Left cardiac atrium (tissue), 4 donors: ENCODE measurements around the gene SIK3. TPM values are rescaled to one million over a fixed set of nuclear protein-coding genes. Genes with fewer than 3 reads are reported as not detected.
"Not testable (repeated sequence)": the region's sequence is repeated elsewhere in the genome, so short reads cannot be mapped to it uniquely, and the experiment has no call there.

ENCODE experiments used
- ATAC-seq, 2 donors: fragments of 200-7000 bp; cut with Tn5 transposase; one replicate each; pipeline ENCODE4 v1.9.1; 2020; ENCODE audit warnings: mild to moderate bottlenecking in 2 of 2, moderate library complexity in 2 of 2
- DNase-seq: peaks from one replicate; pipeline ENCODE4 v3.0.0-alpha.2; 2020
- intact Hi-C, 2 donors: fragments of 100-400 bp; cut with DNase I; formaldehyde crosslinking; loops; one replicate each; pipeline versions ENCODE4 v1.14.1 to v1.15.1; 2022 to 2023
- total RNA-seq, 2 donors: library from RNA; stranded (reverse); fragmentation: NEBNext Ultra II Directional; extraction: Animal tissue kit (Norgen Biotek cat#: 25700); gene quantifications; one replicate each; pipeline ENCODE4 v1.2.1, GENCODE V29; 2021
- donor health status: DM: no; HTN: yes; CAD: no.
- donor health status: DM: no; HTN: yes; CAD: no; lungs with severe emphysema.
- donor health status: DM: yes; HTN: yes; CAD: no.
- donor health status: Dilated cardiomyopathy.

Gene SIK3
- total RNA-seq, 2 donors from 2014 or later: 22.4 to 36.9 TPM

DNA sequence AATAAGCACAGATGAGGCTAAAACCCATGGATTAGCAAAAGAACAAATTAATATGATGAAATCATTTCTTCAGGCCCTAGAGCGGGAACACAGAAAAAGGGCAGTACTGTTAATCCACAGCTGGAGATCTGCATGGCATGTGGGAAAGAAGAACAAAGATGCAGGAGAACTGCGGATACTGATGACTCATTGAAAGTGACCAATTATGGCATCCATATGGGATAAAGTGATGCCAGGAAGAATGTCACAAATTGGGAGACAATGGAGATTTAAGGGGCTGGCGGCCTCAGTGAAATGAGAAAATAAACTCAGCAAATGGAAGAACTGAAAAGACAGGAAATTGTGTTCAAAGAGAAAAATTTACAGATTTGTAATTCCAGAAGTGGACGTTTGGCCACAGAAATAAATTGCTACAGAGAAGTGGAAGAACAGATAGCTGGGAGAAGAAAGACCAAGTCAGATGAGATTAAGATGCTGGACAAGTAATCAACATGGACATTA is 39.4 kb downstream of the SIK3 start:
- DNase-seq (no peak), ATAC-seq (peak in 1 of 2 donors; percentile 24)
- intact Hi-C loops: no loop called here

DNA sequence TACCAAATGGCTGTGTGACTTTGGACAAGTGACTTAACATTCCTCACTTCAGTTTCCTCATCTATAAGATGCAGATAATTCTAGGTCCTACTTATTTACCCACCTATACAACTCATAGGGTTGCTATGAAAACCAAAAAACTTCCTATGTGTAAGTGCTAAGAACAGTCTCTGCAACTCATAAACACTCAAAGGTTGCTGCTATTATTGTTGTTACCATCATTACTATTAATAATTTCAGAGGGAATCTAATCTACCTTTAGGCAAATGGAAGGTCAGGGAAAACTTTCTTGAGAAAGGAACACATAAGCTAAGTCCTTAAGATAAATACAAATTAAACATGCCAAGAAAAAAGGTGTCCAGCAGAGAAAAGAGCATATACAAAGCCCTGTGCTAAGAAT is 40.5 kb downstream of the SIK3 start:
- DNase-seq (no peak), ATAC-seq (no peak)
- intact Hi-C loops: no loop called here

DNA sequence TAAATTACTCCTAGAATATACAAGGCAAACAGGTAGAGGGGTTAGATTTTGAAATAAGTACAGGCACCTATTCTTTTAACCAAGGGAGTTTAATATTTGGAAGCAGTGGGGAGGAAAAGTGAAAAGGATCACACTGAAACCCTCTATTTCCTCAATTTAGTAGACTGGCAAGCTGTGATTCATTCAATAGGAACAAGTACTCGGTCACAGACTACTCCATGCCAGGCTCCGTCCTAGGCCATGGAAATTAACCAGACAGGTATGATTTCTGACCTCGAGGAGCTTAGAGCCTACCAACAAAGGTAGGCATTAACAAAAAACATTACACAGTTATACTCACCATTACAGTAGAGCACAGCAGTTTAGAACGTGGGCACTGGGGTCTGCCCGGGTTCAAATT is 40.9 kb downstream of the SIK3 start:
- DNase-seq: no peak
- intact Hi-C loops: no loop called here
- ATAC-seq: no peak

- ATAC-seq (no peak), DNase-seq (no peak)
- intact Hi-C loops: no loop called here
These were observed 42.8 kb downstream of the SIK3 start for GRCh38 chr11:117055469-117055868.

DNA sequence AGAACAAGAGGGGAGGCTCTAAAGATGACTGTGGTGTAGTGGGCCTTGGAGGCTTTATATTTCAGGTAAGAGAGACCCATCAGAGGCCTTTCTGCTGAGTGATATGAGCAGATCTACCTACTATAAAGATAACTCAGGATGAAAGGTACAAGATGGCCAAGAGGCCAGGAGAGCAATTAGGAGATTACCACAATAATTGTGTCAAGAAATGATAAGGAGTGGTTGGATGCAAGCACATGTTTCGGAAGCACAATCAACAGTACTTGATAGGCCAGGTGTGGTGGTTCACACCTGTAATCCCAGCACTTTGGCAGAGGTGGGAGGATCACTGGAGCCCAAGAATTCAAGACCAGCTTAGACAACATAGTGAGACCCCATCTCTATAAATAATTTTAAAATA is 43.8 kb downstream of the SIK3 start:
- intact Hi-C loops: no loop called here
- no peak for ATAC-seq
- no peak for DNase-seq

DNA sequence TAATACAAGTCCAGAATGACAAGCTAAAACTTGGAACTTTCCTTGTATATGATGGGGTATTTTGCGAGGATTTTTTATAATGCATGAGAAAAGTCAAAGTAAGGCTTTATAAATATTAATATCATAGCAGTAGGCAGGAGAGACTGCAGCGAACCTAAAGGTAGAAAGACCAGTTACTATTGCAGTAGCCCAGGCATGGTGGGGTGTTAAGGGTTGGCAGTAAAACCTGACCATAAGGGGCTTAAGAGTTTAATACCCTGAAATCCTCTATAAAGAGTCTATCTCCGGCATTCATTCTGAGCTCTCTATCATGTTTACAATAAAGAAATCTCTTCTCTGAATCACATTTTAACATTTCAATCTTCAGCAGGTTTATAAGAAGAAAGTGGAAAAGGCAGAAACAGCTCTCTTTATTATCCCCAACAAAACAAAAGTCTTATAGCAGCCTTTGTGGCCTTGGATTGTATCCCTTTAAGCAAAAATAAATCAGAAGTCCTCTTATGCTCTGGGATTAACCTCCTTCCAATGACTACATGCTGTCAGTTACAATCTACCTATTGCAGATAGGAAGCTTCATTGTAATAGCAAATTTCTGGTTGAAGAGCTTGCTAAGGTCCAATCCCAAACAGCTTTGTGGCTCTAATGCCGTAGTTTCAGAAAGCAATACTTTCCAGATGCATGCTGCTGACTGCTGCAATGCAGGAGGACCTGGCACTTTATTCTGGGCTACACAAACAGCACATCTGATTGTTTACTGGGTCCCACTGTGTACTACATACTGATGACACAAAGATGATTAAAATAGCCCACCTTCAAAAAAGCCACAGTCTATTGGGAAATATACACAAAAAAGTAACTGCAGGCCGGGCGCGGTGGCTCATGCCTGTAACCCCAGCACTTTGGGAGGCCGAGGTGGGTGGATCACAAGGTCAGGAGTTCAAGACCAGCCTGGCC is 45.8 kb downstream of the SIK3 start:
- ATAC-seq: no peak

GRCh38 chr11:117050121-117050520 is 48.1 kb downstream of the SIK3 start:
- DNase-seq, intact Hi-C loops, ATAC-seq: not testable (repeated sequence)

More for the DNA sequence above, 45.8 kb downstream of the SIK3 start:
- intact Hi-C loops: no loop called here
- DNase-seq: no peak

DNA sequence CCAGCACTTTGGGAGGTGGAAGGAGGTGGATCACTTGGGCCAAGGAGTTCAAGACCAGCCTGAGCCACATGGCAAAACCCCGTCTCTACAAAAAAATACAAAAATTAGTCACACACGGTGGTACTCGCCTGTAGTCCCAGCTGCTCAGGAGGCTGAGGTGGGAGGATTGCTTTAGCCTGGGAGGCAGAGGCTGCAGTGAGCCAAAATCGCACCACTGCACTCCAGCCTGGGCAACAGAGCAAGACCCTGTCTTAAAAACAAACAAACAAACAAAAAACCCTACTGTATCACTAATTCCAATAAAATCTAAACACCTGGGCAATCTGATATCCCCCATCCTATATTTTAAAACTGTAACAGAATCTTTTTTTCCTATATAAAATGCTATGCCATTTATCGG is 51.6 kb downstream of the SIK3 start:
- intact Hi-C loops, ATAC-seq, DNase-seq: not testable (repeated sequence)

- ATAC-seq (peak; percentile 44 to 59), DNase-seq (no peak)
- intact Hi-C loops: no loop called here
These were observed 52.3 kb downstream of the SIK3 start for GRCh38 chr11:117045956-117046355.

DNA sequence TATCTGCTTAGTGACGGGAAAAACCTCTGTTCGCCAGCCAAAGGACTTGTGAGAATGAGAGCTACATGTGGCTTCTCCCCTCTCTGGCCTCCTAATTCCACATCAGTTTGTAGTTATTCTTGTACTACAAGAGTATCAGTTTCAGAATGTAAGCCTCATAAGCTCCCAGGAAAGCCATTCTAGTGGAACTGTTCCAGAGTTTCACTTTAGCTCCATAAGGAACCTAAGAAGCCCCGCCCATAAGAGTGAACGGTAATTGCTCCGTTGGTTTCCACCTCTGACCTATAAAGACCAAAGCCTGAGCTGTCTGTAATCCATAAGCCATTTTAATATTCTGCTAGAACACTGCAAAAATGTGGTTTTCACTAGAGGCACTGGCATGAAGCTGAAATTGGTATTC is 53.0 kb downstream of the SIK3 start:
- ATAC-seq (peak; percentile 29 to 35), DNase-seq (no peak)

GRCh38 chr11:117044287-117045035 is 53.8 kb downstream of the SIK3 start:
- intact Hi-C loops: no loop called here
- peak in 1 of 2 donors; percentile 43 for ATAC-seq

More for the DNA sequence above, 53.0 kb downstream of the SIK3 start:
- intact Hi-C loops: no loop called here

GRCh38 chr11:117042689-117043088 is 55.5 kb downstream of the SIK3 start:
- ATAC-seq (no peak), DNase-seq (no peak)
- intact Hi-C loops: no loop called here

More at GRCh38 chr11:117044287-117045035, 53.8 kb downstream of the SIK3 start:
- no peak for DNase-seq

- DNase-seq: no peak
- peak in 1 of 2 donors; percentile 60 for ATAC-seq
- intact Hi-C loops: no loop called here
These were observed 58.3 kb downstream of the SIK3 start for GRCh38 chr11:117039900-117040299.

- ATAC-seq (no peak), DNase-seq (no peak)
- intact Hi-C loops: no loop called here
These were observed 59.0 kb downstream of the SIK3 start for GRCh38 chr11:117039270-117039669.

- DNase-seq: no peak
- intact Hi-C loops: no loop called here
- ATAC-seq: no peak
These were observed 60.3 kb downstream of the SIK3 start for GRCh38 chr11:117037975-117038350.

DNA sequence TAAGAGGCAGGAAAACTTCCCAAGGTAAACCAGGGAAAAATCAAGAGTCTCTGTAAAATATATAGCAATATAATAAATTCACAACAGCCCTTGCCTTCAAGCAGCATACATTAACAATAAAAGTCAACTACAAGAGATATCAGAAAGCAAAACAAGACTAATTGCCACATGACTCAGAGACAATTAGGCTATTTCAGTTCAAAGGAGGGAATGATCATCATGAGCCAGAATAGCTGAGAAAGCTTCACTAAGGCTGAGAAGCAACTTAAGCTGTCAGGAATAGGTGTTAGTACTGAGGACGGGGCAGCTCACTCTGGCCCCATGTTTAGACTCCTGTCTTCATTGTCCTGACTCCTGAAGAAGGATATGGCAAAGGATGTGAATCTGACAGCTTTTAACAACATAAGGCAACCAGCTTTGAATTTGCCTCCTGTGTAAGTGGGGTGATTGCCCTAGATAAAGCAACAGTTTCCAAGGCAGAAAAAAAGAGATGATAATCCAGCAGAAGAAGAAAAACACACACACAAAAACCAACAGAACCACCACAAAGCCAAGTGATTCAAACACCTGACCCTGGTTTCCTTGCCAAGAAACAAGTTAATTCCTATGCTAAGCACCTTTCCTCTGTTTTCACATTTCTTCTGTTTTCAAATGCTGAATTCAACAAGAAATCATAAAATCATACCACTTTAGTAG is 60.8 kb downstream of the SIK3 start:
- DNase-seq (no peak), ATAC-seq (peak in 1 of 2 donors; percentile 82)
- intact Hi-C loops: no loop called here

DNA sequence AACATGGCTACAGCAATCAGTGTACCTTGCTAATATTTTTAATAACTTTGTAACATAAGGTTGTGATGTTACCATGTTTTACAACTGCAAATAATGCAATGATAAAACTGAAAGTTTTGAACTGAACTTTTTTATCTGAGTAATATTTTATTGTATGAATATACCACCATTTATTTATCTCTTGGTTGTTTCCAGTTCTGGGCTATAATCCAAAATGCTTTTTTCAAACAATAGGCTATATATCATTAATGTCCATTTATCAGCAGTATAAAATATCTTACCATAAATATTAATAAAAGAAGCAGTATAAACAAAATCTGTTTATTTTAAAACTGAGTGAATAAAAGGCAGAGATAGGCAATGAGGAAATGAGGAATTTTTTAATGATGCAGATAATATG is 63.3 kb downstream of the SIK3 start:
- no peak for ATAC-seq
- intact Hi-C loops: no loop called here
- no peak for DNase-seq

GRCh38 chr11:117026593-117027330 is 71.5 kb downstream of the SIK3 start:
- DNase-seq (no peak), ATAC-seq (peak in 1 of 2 donors; percentile 47)
- intact Hi-C loops: loop anchor here in 1 of 2 donors (10.0 kb wide), 1 partner anchor 68 kb away; the partner anchor contains the start of gene SIK3
